Measurements from ENCODE around the gene UBN1.

GRCh38 chr16:4884209-4884608 is 36.9 kb downstream of the UBN1 start:
- TF ChIP-seq EZH2 (IDR thresholded peaks at IDR 0.05; ENCODE audit: insufficient read depth, low read length) (no peak), CTCF (IDR thresholded peaks at IDR 0.05; ENCODE audit: insufficient read depth, low read depth, low read length) (no peak)
